Keratinocyte (primary cell): ENCODE results near the gene FCHSD1. TPM values are rescaled to one million over a fixed set of nuclear protein-coding genes. Genes with fewer than 3 reads are reported as not detected.
A peak's percentile ranks its signal among the peaks of the same experiment; 100 is the strongest.

Experiments used
- DNase-seq: peaks from one replicate; pipeline ENCODE4 v3.0.0-alpha.2; 2011; ENCODE audit warnings: low read depth, missing footprints, low spot score
- FAIRE-seq: peaks from 2 replicates; lab custom pipeline; 2011; peaks lifted over from hg19 to GRCh38; lab: Jason Lieb, UNC
- H2AFZ ChIP-seq: 2 replicates; pipeline ENCODE4 v1.6.0; 2012; ENCODE audit warnings: low read length, control low read depth, inconsistent platforms; ENCODE audit not compliant: control insufficient read depth
- H3K27ac ChIP-seq: 2 replicates; pipeline ENCODE4 v1.5.1; 2011; ENCODE audit warnings: low read length; ENCODE audit not compliant: control insufficient read depth, insufficient read depth
- H3K27me3 ChIP-seq: 3 replicates; pipeline ENCODE4 v1.6.0; 2011; ENCODE audit warnings: low read length; ENCODE audit not compliant: control insufficient read depth, insufficient read depth; ENCODE audit errors: extremely low read depth
- H3K36me3 ChIP-seq, 2 experiments: 2 replicates in 1 of 2; 3 replicates in 1 of 2; pipeline ENCODE4 v1.5.1; 2011; ENCODE audit warnings: low read length in 2 of 2, mild to moderate bottlenecking in 1 of 2; ENCODE audit not compliant: control insufficient read depth in 2 of 2, insufficient read depth in 2 of 2; ENCODE audit errors: extremely low read depth in 1 of 2
- H3K4me1 ChIP-seq: 3 replicates; pipeline ENCODE4 v1.5.1; 2011; ENCODE audit warnings: low read length; ENCODE audit not compliant: control insufficient read depth, insufficient read depth; ENCODE audit errors: extremely low read depth
- H3K4me2 ChIP-seq: 3 replicates; pipeline ENCODE4 v1.6.0; 2011; ENCODE audit warnings: low read depth, low read length; ENCODE audit not compliant: control insufficient read depth, insufficient read depth; ENCODE audit errors: extremely low read depth
- H3K4me3 ChIP-seq, 3 experiments: fragments of 200-600 bp in 1 of 3; sonication (generic) in 1 of 3; 2 replicates in 2 of 3; 3 replicates in 1 of 3; pipeline ENCODE4 v1.5.1; 2011 to 2016; ENCODE audit warnings: low read length in 3 of 3, mild to moderate bottlenecking in 3 of 3, control low read depth in 2 of 3, inconsistent platforms in 1 of 3, low read depth in 1 of 3, mixed read lengths in 1 of 3, mixed run types in 1 of 3, moderate library complexity in 1 of 3; ENCODE audit not compliant: control insufficient read depth in 2 of 3, insufficient read depth in 2 of 3; ENCODE audit errors: extremely low read depth in 1 of 3
- H3K79me2 ChIP-seq: 2 replicates; pipeline ENCODE4 v1.6.0; 2012; ENCODE audit warnings: low read length; ENCODE audit not compliant: control insufficient read depth, insufficient read depth
- H3K9ac ChIP-seq: 3 replicates; pipeline ENCODE4 v1.6.0; 2011; ENCODE audit warnings: low read length; ENCODE audit not compliant: control insufficient read depth, insufficient read depth; ENCODE audit errors: extremely low read depth
- H3K9me1 ChIP-seq: 3 replicates; pipeline ENCODE4 v1.6.0; 2011; ENCODE audit warnings: low read length; ENCODE audit not compliant: control insufficient read depth, insufficient read depth; ENCODE audit errors: extremely low read depth
- H3K9me3 ChIP-seq: 2 replicates; pipeline ENCODE4 v1.5.1; 2012; ENCODE audit warnings: low read depth, low read length; ENCODE audit not compliant: control insufficient read depth
- H4K20me1 ChIP-seq: 3 replicates; pipeline ENCODE4 v1.6.0; 2011; ENCODE audit warnings: low read length; ENCODE audit not compliant: control insufficient read depth, insufficient read depth; ENCODE audit errors: extremely low read depth
- CTCF ChIP-seq, 3 experiments: IDR thresholded peaks in 1 of 3; conservative IDR thresholded peaks in 1 of 3; optimal IDR thresholded peaks in 1 of 3; 2 replicates in 2 of 3; 3 replicates in 1 of 3; pipeline versions ENCODE3 to v1.5.1; 2011; ENCODE audit warnings: low read length in 3 of 3, mild to moderate bottlenecking in 3 of 3, moderate library complexity in 2 of 3, control low read depth in 1 of 3, inconsistent platforms in 1 of 3; ENCODE audit not compliant: insufficient read depth in 2 of 3; ENCODE audit errors: extremely low read depth in 1 of 3
- EZH2 ChIP-seq: IDR thresholded peaks from one replicate; pipeline ENCODE4 v1.6.1; 2012; ENCODE audit warnings: inconsistent platforms, mild to moderate bottlenecking, low read length, moderate library complexity
- dilution Hi-C: fragments of 300-500 bp; cut with MboI; formaldehyde crosslinking; loops from one replicate; pipeline ENCODE4 v1.7.0; 2020; ENCODE audit warnings: low sequenced_read_pairs; ENCODE audit not compliant: extremely low pct_ligation_motif_present
- polyA plus RNA-seq, 5 experiments: library from polyadenylated mRNA; depleted of rRNA in 3 of 5; stranded (reverse) in 3 of 5; stranded (forward) in 1 of 5; unstranded in 1 of 5; fragments of >200 nt; gene quantifications; 1 replicate in 1 of 5; 2 replicates in 3 of 5; 3 replicates in 1 of 5; pipeline versions ENCODE4 v1.2.1 to v1.2.3, GENCODE V29; 2011 to 2012; ENCODE audit warnings: missing spikeins in 2 of 5, low read depth in 1 of 5, low replicate concordance in 1 of 5

The FCHSD1 gene
- polyA plus RNA-seq, 1 donor (not counting 4 experiments of a cell fraction or from before 2014, with no cell fraction given), result 13.5 TPM

- Histone ChIP-seq H3K9me3 (no peaks in the 10 kb centered on the region), H3K4me2 (no peak overlapping the region), H3K9me1 (no peaks in the 10 kb centered on the region), H3K27me3 (no peaks in the 10 kb centered on the region), H3K27ac (no peak overlapping the region), H3K79me2 (peaks cover 5% of the 10 kb centered on the region), H3K4me3 (no peak overlapping the region), H2AFZ (no peak overlapping the region), H3K36me3 (peaks cover 29 to 38% of the 10 kb centered on the region in 2 experiments), H3K4me1 (peaks cover 5% of the 10 kb centered on the region), H4K20me1 (no peaks in the 10 kb centered on the region), H3K9ac (no peak overlapping the region)
- TF ChIP-seq CTCF (optimal IDR thresholded peaks at IDR 0.05 in 1 of 3, IDR thresholded peaks at IDR 0.05 in 1 of 3, conservative IDR thresholded peaks at IDR 0.05 in 1 of 3; ENCODE audit: extremely low read depth in 1 of 3, insufficient read depth in 2 of 3, low read length in 3 of 3) (no peak), EZH2 (no peak)
- FAIRE-seq (no peak), DNase-seq (no peak)
- dilution Hi-C loops, result no loop called here
Observed at GRCh38 chr5:141623186-141623585, 28.0 kb downstream of the FCHSD1 start.

GRCh38 chr5:141618804-141619554, 32.2 kb downstream of the FCHSD1 start, which contains the start of gene DIAPH1:
Gene DIAPH1 (minus strand): TSS chr5:141619000. CDS start chr5:141618914, 86 bp downstream.
- TF ChIP-seq CTCF (optimal IDR thresholded peaks at IDR 0.05 in 1 of 3, IDR thresholded peaks at IDR 0.05 in 1 of 3, conservative IDR thresholded peaks at IDR 0.05 in 1 of 3; ENCODE audit: extremely low read depth in 1 of 3, insufficient read depth in 2 of 3, low read length in 3 of 3) (peak; percentile 89 to 99 (median 90)), EZH2 (no peak)
- peaks cover 10 to 27% of the 10 kb centered on the region in 2 experiments for H3K36me3 ChIP-seq
- H3K4me3 ChIP-seq, result peak within 1 kb of the TSS; percentile 76 to 91 (median 83)
- peak within 1 kb of the TSS; percentile 92 for H3K4me2 ChIP-seq
- H3K4me1 ChIP-seq, result peaks cover 22% of the 10 kb centered on the region
- H3K79me2 ChIP-seq, result peaks cover 45% of the 10 kb centered on the region
- no peaks in the 10 kb centered on the region for H3K27me3 ChIP-seq
- no peaks in the 10 kb centered on the region for H3K9me1 ChIP-seq
- H3K9me3 ChIP-seq, result no peaks in the 10 kb centered on the region
- peaks cover 6% of the 10 kb centered on the region for H4K20me1 ChIP-seq
- peak within 1 kb of the TSS; percentile 83 for H3K27ac ChIP-seq
- peak within 1 kb of the TSS; percentile 80 for H2AFZ ChIP-seq
- dilution Hi-C loops, result no loop called here
- H3K9ac ChIP-seq, result peak within 1 kb of the TSS; percentile 93
- DNase-seq (peak; percentile 70), FAIRE-seq (peak; percentile 34)
